ENCODE results near the gene PLG. TPM values are rescaled to one million over a fixed set of nuclear protein-coding genes. Genes with fewer than 3 reads are reported as not detected.
"Not testable (repeated sequence)": the region's sequence is repeated elsewhere in the genome, so short reads cannot be mapped to it uniquely, and the experiment has no call there.

PLG gene
- total RNA-seq, 4 donors from 2014 or later, result not detected

DNA sequence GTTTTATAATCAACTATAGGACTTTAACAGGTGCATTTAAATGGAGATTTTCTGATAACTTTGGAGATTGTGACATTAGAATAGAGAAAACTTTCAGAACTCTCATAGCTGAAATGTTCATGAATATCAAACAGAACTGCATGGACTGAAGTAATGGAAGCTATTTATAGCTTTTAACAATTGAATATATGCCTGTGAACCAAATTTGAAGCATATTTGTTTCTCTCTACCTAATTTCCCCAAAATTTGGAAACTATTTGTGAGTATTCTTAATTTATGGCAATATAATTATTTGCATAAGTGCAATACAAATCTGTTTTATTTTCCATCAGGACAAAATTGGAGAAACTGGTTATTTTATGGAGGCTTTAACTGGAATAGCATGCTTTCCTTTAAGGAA lies 96.6 kb downstream of the PLG start:
- TF ChIP-seq, protein P1, sequence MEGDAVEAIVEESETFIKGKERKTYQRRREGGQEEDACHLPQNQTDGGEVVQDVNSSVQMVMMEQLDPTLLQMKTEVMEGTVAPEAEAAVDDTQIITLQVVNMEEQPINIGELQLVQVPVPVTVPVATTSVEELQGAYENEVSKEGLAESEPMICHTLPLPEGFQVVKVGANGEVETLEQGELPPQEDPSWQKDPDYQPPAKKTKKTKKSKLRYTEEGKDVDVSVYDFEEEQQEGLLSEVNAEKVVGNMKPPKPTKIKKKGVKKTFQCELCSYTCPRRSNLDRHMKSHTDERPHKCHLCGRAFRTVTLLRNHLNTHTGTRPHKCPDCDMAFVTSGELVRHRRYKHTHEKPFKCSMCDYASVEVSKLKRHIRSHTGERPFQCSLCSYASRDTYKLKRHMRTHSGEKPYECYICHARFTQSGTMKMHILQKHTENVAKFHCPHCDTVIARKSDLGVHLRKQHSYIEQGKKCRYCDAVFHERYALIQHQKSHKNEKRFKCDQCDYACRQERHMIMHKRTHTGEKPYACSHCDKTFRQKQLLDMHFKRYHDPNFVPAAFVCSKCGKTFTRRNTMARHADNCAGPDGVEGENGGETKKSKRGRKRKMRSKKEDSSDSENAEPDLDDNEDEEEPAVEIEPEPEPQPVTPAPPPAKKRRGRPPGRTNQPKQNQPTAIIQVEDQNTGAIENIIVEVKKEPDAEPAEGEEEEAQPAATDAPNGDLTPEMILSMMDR (IDR thresholded peaks at IDR 0.05), result no peak
- TF ChIP-seq POLR2A (IDR thresholded peaks at IDR 0.05), result no peak
- no peak for DNase-seq (ENCODE audit: low spot score in 2 of 2)
- intact Hi-C loops (cut with DNase I; ENCODE audit: low total_unique reads), result no loop called here
- H3K4me3 ChIP-seq (ENCODE audit: low read depth, poor library complexity, severe bottlenecking), result no peak overlapping the region

DNA sequence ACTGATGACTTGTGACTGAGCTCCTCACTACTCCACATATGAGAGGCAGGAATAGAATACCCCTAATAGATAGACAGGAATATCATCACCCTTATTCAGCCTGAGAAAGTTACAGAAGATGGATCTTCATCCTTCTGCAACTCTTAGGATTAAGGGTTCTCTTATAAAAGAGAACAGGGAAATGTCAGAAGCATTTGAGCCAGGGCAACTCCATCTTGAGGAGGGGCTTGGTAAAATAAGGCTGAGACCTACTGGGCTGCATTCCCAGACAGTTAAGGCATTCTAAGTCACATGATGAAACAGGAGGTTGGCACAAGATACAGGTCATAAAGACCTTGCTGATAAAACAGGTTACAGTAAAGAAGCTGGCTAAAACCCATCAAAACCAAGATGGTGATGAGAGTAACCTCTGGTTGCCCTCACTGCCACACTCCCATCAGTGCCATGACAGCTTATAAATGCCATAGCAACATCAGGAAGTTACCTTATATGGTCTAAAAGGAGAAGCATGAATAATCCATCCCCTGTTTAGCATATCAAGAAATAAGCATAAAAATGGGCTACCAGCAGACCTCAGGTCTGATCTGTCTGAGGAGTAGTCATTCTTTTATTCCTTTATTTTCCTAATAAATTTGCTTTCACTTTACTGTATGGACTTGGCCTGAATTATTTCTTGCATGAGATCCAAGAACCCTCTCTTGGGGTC lies 97.9 kb downstream of the PLG start:
- TF ChIP-seq POLR2A (IDR thresholded peaks at IDR 0.05), result no peak
- TF ChIP-seq, protein P1 (IDR thresholded peaks at IDR 0.05), result no peak
- H3K4me3 ChIP-seq (ENCODE audit: low read depth, poor library complexity, severe bottlenecking), result no peak overlapping the region
- no peak for DNase-seq (ENCODE audit: low spot score in 2 of 2)
- intact Hi-C loops (cut with DNase I; ENCODE audit: low total_unique reads), result no loop called here

DNA sequence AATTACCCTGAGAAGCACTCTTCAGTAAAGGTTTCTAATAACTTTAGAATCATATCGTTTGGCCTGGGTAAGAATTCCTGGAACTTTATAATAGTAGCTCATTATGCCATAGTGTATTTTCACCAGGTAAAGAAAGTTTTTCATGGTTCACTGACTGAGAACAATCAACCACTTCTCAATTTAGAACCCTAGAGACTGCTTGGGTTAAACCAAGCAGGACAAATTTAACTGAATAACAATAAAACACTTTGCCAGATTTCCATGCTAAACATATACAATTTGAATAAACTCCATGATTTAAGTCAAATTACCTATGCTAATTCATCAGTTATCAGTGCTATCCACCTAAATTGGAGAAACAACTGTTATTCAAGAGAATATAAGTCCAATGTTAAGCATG lies 99.4 kb downstream of the PLG start:
- intact Hi-C loops (cut with DNase I; ENCODE audit: low total_unique reads), result no loop called here
- TF ChIP-seq POLR2A (IDR thresholded peaks at IDR 0.05), result no peak
- TF ChIP-seq, protein P1 (IDR thresholded peaks at IDR 0.05), result no peak
- no peak overlapping the region for H3K4me3 ChIP-seq (ENCODE audit: low read depth, poor library complexity, severe bottlenecking)
- no peak for DNase-seq (ENCODE audit: low spot score in 2 of 2)
- 71 to 85% methylated on average over 1 of the region's 1 CpG for WGBS, 2 donors

DNA sequence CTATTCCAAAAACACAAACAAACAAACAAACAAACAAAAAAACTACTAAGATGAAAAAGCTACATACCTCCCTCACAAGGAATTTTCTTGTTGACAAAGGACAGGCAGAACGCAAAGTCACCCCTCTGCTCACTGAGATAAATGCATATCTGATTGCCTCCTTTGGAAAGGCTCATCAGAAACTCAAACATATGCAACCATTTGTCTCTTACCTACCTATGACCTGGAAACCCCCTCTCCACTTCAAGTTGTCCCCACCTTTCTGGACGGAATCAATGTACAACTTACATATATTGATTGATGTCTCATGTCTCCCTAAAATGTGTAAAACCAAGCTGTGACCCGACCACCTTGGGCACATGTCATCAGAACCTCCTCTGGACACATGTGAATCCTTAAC lies 100.0 kb downstream of the PLG start:
- intact Hi-C loops (cut with DNase I; ENCODE audit: low total_unique reads); H3K4me3 ChIP-seq (ENCODE audit: low read depth, poor library complexity, severe bottlenecking); DNase-seq (ENCODE audit: low spot score in 2 of 2): not testable (repeated sequence)
- 80 to 84% methylated on average over 3 of the region's 3 CpGs for WGBS, 2 donors

Other genes with a start within 250 kb of the PLG start
- not detected for gene LPA, start 38.0 kb upstream of the PLG start, total RNA-seq